GM21786 (cell line): Measurements from ENCODE around the gene SUPT16H.
"Not testable (repeated sequence)": the region's sequence is repeated elsewhere in the genome, so short reads cannot be mapped to it uniquely, and the experiment has no call there.

Source experiments
- ATAC-seq: cut with Tn5 transposase; IDR thresholded peaks from one replicate; pipeline ENCODE4 v1.9.1; 2021; ENCODE audit not compliant: unreplicated experiment

SUPT16H gene

DNA sequence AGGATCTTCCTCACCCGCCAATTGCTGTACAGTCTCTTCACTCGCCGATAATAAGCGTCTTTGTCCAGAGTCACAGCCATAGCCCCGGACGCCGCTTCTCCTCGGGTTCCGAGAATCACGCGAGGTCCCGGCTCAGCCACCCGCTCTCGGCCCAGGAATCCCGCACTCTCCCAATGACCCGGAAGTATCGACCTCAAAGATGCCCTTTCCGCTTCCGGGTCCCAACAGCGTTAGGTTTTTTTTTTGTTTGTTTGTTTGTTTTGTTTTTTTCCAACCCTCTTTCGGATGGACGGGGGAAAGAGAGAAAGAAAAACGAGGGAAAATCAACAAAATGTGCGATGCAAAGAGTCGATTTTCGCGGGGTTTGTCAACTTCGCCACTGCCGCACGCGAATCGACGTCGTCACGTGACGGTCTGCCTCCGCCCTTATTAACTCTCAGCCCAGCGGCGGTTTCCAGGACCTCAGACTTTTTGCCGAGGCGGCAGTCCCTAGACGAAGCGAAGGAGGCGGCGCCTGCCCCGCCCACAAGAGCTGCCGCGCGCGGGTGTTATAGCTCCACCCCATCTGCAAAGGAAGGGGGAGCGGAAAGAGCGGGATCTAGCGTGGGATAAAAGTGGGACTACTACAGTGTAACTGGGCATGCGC, at the start of gene SUPT16H:
Gene SUPT16H, minus strand, starts transcription at position 172 of the 646 bp plus-strand sequence. Its CDS starts 92 bp downstream, at position 80.
- peak; percentile 87 for ATAC-seq

DNA sequence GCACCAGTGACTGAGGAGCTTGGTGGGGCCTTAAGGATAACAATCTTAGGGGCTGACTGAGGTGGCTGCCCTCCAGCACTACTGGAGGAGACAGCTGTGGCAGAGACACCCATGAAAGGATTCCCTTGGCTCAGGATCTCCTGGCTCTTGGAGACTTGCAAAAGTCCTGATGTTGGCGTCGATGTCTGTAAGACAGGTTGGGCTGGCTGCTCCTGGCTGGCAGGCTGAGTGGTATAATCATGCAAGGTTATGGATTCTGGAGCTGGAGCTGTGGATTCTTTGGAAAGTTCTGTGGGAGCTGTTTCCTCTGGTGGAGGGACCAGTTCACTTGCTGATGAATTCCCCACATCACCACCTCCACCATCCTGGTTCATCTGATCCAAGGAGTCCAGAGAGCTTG, 47.3 kb upstream of the SUPT16H start:
- ATAC-seq, result no peak

DNA sequence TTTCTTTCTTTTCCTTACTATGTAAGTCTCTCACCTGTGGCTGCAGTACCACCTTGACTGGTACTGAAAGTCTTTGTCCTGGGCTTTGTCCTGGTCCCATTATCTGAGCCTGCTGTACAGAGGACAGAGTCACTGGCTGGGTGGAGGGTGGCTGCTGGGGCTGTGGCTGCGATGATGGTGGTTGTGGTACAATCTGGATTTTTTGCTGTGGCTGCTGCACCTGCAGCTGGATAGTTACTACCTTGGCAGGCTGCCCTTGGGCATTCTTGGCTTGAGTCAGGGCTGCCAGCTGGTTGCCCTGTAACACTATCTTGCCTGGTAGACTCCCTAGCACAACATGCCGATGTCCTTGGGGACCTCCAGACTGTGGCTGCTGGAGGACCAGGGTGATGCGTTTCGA, 45.1 kb upstream of the SUPT16H start:
- no peak for ATAC-seq

DNA sequence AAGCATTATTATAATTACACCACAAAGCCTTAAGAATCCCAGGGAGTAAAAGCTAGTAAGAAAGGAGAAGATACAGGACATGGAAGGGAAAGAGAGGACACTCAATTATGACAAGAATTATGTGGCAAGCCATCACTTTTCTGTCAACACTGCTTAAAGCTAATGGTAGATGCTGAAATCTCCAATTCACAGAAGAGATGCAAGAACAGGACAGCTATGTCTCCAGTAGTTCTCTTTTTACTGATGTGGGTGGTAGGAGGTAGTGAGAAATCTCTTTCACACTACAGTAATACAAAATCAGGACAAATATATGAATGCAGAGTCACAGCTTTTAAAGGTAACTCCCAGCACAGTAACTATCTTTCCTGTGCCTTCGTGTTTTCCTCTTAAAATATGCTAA, 42.9 kb upstream of the SUPT16H start:
- no peak for ATAC-seq

DNA sequence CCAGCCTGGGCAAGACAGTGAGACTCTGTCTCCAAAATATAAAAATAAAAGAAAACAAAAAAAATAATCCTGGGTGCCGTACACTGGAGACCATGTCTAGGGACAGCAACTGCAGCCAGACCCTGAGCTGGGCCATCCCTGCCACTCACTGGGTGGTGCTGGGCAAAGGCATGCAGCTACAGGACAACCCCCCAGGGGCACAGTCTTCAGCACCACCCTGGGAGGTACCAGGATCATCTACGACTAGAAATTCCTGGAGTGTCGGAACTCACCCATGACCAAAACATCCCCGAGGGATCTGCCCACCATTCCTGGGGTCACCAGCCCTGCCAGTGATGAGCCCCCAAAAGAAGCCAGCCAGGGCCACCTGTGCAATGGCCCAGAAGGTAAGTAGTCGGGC, 35.7 kb upstream of the SUPT16H start:
- no peak for ATAC-seq

DNA sequence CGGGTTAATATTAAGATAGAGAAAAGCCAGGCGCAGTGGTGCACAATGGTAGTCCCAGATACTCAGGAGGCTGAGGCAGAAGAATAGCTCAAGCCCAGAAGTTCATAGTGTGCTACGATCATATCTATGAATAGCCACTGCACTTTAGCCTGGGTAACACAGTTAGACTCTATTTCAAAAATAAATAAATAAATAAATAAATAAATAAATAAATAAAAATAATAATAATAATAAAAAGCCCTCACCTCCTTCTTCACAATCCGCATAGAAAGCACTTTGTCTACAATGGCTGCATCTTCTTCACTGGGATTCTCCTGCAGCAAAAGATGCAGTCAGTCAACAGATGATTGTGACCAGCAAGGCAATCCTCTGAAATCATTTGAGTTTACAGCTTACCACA, 31.5 kb upstream of the SUPT16H start:
- no peak for ATAC-seq

DNA sequence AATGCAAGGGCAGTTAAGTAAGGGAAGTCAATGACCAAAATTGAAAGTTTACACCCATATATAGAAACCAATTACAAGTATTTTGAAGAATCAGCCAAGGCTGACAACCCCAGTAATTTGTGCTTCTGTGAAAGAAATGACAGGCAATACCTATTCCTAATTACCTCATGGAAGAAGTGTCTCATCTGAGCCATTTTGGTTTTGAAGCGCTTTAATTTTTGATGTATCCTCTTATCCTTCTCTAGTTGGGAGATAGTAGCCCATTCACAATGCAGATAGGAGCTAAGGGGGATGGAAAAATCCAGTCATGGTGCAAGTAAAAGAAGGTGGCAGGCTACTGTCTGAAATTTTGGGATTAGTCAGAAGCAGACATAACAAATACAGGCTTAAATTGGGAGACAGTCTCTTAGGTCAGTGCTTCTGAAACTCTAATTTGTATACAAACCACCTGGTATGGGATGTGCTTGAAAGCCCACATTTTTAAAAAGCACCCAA, 30.4 kb upstream of the SUPT16H start:
- no peak for ATAC-seq

DNA sequence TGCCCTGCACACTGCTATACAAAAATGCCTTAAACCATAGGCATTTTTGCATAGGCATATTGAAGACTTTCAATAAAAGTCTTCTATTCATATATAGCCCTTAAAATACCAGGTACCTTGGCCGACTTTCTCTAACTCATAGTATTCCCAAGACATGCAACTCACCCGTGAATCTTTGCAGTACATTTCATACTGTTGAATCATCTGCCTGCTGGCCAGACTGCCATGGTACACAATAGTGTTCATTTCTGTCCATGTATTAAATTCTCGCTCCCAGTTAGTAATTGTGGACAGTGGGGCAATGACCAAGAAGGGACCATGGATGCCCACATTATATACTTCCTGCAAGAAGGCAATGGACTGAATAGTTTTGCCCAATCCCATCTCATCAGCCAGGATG, 24.3 kb upstream of the SUPT16H start:
- no peak for ATAC-seq

DNA sequence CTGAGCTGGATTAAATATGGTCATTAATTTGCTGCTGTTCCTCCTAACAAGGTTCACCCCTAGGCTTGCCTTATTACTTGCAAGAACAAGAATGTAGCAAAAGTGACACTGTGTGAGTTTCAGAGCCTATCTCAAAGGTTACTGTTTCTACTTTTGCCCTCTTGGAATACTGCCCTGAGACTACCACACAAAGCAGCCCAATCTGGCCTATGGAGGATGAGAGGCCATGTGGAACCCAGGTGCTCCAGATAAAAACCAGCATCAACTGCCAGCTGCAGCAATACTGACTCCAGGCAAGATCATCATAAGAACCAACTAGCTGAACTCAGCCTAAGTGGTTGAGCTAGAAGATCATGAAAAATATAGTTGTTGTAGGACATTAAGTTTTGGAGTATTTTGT, 22.4 kb upstream of the SUPT16H start:
- no peak for ATAC-seq

DNA sequence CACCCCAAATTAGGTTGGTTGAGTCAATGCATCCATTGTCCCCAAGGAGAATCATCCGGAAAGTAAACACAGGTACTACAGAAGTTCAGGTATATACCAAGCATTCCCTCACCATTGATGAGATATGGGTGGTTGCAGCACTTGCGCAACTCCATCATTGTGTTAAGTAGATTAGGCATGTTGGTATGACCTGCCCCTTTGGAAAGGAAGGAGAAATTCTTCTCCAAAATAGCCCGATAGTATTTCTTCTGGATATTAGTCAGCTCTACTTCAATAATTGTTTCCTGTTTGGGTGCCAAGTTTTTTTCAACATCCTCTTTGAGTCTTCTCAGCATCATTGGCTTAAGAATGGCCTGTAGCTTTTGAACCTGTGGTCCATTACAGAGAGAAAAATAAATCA, 21.3 kb upstream of the SUPT16H start:
- ATAC-seq, result no peak

DNA sequence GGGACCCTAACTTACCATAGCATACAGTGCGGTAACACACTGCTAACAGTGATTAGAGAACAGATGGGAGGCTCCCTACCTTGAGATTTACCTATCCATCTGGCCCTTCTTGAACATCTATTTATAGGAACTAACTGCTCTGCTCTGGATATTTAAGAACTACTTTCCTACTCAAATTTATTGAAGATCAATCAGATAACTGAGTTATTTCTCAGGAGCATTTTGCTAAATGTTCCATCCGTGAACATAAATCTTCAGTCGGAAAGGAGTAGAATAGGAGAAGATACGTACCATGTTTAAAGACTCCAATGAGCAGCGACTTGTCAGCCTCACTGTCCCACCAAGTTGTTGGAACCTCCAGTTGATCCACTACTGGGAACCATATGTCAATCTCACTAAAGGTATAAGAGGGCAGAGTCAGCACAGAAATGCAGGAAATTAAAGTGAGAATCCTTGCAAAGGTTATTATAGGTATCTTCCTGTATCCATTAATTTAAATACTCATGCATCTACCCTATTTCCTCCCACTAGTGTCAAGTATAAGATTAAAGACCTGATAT, 15.6 kb upstream of the SUPT16H start:
- ATAC-seq, result no peak

DNA sequence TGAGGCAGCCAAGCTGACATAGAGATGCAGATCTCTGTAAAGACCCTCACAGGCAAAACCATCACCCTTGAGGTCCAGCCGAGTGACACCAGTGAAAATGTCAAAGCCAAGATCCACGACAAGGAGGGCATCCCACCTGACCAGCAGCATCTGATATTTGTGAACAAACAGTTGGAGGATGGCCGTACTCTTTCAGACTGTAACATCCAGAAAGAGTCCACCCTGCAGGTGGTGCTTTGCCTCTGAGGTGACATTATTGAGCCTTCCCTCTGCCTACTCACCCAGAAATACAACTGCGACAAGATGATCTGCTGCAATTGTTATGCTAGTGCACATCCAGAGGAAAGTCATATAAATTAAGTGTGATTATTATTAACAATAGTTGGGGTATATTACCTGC, 15.1 kb upstream of the SUPT16H start:
- ATAC-seq, result no peak

DNA sequence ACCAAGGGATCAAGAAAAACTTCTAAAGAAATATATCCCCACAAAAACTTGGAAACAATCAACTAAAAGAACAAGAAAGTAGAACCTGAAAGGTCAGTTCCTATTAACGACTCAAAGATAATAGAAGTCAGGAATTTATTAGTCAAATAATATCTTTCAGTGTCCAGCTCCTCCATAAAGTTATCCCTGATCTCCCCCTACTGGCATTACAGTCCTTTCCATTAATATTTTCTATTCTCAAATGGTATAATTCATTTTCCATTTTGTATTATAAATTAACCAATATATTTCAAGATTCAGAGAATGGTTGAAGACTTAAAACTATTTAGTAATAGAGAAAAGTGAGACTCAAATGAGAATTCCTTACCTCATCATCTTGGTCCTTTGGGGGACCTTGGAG, 11.6 kb upstream of the SUPT16H start:
- ATAC-seq, result no peak

DNA sequence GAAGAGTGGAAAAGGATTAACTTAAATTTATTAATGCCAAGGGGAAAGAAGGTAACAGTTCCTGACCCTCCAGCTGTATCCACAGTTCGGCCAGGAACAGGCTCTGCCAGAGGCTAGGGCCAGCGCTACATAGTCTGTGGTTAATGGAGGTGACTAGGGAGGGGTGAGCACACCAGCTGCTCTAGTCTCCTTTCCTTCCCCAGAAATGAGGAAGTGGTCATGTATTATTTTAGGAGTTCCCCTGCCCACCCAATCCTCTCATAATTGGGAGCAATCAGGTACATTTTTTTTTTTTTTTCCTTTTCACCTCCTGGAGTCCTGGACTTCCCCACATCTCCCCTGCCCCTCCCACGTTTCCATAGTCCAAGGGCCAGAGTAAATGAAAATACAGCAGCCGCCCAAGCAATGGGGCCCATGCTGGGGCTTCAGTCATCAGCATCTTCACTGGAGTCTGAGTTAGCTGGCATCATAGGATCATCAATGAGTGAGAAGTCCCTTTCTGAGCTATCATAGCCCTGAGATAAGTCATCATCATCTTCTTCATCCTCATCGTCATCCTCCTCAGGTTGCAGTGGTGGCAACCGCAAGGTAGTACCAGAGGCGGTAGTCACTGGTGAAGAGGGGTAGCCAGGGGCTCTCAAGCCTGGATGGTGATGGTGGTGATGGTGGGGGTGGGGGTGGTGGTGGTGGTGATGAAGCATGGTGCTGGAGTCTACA, 1.5 kb upstream of the SUPT16H start:
- ATAC-seq, result peak; percentile 26

DNA sequence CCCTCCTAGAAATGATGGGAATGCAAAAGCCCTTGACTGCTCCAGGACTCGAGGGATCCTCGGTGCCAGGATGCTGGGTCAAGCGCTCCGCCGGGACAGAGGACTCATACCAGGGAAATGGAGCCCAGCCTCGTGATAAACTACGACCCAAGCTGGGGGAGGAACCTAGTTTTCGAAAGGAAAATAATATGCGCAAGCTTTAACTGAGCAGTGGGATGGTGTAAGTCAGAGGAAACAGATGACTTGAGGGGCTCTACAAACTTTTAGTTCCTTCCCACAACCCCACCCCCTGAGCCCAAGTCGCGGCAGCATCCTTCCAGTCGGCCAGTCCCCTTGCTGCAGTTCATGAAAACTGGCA, 654 bp upstream of the SUPT16H start:
- peak; percentile 6 for ATAC-seq

DNA sequence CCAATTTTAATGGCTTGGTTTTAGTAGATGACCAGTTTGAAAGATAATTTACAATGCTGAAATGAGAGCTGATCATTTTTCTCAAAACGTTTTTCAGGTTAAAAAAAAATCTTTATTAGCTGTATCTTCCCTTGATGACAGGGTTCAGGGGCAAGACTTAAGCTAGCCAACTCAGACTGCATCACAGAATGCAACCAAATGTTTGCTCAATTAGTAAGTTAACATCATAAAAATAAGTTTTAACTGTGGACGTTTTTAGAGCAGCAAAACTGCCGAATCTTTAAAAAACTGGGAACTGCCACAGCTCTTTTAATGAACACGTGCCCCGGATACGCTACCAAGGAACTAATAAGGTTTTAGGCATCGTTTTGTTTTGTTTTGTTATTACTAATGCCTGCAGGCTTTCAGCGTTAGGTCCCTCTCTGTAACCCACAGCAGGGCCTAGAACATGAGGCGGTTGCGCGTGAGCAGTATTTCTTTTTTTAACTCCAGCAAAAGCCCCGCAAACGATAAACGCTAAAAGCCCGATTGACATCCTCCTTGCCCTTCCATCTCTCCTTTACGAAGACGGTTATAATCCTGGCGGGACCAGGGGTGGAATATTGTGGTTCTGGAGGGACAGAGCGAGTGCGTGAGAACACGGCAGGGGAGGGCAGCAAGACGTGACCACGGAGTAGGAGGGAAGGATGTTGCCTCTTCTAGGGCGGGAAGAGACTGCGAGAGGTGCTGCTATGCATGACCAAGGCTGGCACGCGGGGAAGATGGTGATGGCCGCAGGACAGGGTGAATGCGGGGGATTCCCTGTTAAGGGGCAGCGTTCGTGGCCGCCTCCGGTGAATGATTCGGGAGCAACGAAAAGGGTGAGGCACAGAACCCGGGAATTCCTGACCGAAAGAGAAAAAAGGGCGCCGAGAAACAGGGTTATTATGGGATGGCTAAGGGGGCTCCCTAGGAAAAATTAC, 652 bp downstream of the SUPT16H start:
- peak; percentile 27 for ATAC-seq

DNA sequence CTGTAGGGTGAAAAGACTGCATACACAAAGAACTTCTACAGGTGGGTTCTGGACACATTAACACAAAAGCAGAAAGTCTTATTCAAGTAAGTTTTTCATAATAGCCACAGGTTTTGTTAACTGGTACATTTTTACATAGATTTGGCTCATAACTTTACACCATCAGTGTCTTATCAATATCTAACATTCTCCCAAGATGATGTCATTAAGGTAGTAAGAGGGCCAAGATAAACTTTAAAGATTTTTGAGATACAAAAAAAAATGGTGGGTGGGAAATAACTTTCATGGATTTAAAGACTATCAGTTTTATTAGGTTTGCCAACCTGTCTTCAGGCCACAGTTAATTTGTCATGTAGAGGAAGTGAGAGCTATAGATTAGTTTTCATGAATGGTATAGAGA, 1.7 kb downstream of the SUPT16H start:
- ATAC-seq, result no peak

DNA sequence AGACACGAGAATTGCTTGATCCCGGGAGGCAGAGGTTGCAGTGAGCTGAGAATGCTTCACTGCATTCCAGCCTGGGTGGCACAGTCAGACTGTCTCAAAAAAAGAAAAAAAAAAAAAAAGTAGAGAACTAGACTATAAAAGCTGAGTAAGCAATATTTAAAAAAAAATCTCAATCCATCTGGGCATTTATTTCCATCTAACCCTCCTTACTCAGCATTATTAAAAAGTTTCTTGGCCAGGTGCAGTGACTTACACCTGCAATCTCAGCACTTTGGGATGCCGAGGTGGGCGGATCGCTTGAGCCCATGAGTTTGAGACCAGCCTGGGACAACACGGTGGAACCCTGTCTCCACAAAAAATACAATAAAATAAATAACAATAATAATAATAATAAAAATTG, 4.5 kb downstream of the SUPT16H start:
- no peak for ATAC-seq

DNA sequence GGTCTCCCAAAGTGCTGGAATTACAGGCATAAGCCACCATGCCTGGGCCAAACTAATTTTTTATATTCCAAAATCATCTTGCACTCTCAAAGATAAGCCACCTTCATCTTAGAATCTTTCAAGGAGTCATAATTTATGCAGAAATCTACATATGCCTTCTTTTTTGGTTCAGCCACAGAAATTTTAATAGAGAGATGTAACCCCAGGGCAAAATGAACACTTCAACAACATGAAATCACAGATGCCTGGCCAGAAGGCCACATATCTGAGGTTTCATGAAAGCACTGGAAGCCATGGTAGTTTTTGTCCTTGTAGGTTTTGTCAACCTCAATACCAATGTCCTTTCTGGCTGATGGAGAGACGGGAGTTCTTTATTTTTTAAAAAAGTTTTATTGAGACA, 9.8 kb downstream of the SUPT16H start:
- ATAC-seq, result no peak

DNA sequence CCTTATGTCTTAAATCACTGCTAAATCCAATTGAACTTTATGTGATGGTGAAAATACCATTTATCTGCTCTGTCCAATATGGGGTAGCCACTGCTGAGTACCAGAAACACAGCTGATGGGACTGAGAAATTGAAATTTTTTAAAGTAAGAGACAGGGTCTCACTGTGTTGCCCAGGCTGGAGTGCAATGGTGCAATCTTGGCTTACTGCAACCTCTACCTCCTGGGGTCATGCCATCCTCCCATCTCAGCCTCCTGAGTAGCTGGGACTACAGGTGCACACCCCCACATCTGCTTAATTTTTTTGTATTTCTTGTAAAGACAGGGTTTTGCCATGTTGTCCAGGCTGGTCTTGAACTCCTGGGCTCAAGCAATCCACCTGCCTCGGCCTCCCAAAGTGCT, 11.0 kb downstream of the SUPT16H start:
- not testable (repeated sequence) for ATAC-seq

DNA sequence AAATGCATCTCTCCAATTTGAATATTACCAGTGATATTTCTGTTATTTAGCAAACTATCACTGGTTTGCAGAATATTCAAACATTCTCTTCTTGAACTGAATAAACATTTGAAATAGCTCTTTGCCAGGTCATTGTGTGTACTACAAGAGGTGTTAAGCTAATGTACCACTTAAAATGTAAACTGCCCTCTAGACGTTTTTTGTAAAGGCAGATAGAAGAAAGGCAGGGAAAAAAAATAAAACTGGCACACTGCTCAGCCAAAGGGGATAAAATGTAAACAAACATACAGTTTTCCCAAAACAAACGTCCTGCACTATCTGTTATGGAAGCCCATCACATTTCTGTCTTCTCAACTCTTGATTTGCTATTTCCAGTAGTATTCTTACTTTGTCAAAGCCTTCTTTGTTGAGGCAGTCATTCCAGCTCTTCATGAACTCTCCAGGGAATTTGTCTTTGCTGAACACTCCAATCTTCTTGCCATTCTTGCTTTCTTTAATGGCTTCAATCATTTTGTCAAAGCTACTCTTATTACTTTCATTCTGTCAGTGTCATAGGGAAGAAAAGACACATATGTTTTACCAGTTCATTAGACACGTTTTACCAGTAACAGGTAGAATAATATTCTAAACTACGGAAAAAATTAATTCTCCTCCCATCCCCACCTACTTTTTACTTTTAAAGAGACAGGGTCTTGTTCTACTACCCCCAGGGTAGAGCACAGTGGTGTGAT, 13.7 kb downstream of the SUPT16H start:
- ATAC-seq, result no peak
